ENCODE results near the gene CRYBB1. TPM values are rescaled to one million over a fixed set of nuclear protein-coding genes. Genes with fewer than 3 reads are reported as not detected.
"Not testable (repeated sequence)": the region's sequence is repeated elsewhere in the genome, so short reads cannot be mapped to it uniquely, and the experiment has no call there.

CRYBB1 gene
- total and polyA plus RNA-seq, 2 experiments from 2014 or later = not detected

- Histone ChIP-seq H3K27ac (no peak overlapping the region), H3K9me2 (replicated peaks; ENCODE audit: insufficient read depth) (no peaks in the 10 kb centered on the region), H3K27me3 (peaks cover 22% of the 10 kb centered on the region), H3K79me2 (no peaks in the 10 kb centered on the region), H3K4me2 (no peak overlapping the region), H2AFZ (no peak overlapping the region), H3K4me3 (no peak overlapping the region), H3K4me1 (ENCODE audit: insufficient read depth) (no peaks in the 10 kb centered on the region), H3K9me3 (ENCODE audit: low read depth) (no peaks in the 10 kb centered on the region), H3K36me3 (replicated peaks; ENCODE audit: insufficient read depth, low read depth) (no peaks in the 10 kb centered on the region), H4K20me1 (ENCODE audit: insufficient read depth, poor library complexity, severe bottlenecking) (no peaks in the 10 kb centered on the region)
- DNase-seq (ENCODE audit: low spot score) = no peak
- WGBS (ENCODE audit: low lambda C conversion rate, missing lambda C conversion rate) = 41% methylated on average over 14 of the region's 14 CpGs
- no peak for TF ChIP-seq EZH2phosphoT487 (IDR thresholded peaks at IDR 0.05; ENCODE audit: low read depth, severe bottlenecking, unreplicated experiment)
- TF ChIP-seq, protein P1, sequence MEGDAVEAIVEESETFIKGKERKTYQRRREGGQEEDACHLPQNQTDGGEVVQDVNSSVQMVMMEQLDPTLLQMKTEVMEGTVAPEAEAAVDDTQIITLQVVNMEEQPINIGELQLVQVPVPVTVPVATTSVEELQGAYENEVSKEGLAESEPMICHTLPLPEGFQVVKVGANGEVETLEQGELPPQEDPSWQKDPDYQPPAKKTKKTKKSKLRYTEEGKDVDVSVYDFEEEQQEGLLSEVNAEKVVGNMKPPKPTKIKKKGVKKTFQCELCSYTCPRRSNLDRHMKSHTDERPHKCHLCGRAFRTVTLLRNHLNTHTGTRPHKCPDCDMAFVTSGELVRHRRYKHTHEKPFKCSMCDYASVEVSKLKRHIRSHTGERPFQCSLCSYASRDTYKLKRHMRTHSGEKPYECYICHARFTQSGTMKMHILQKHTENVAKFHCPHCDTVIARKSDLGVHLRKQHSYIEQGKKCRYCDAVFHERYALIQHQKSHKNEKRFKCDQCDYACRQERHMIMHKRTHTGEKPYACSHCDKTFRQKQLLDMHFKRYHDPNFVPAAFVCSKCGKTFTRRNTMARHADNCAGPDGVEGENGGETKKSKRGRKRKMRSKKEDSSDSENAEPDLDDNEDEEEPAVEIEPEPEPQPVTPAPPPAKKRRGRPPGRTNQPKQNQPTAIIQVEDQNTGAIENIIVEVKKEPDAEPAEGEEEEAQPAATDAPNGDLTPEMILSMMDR (IDR thresholded peaks at IDR 0.05; ENCODE audit: poor library complexity) = no peak
Observed at GRCh38 chr22:26614322-26614721, 3.5 kb downstream of the CRYBB1 start.

DNA sequence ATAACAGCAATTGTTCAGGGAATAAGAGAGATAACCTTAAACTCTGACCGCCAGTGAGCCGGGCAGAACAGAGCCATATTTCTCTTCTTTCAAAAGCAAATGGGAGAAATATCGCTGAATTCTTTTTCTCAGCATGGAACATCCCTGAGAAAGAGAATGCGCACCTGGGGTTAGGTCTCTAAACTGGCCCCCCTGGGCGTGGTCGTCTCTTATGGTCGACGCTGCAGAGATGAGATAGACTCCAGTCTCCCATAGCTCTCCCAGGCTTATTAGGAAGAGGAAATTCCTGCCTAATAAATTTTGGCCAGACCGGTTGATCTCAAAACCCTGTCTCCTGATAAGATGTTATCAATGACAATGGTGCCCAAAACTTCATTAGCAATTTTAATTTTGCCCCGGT lies 4.1 kb downstream of the CRYBB1 start:
- not testable (repeated sequence) for H2AFZ ChIP-seq; H3K4me2 ChIP-seq; H3K4me1 ChIP-seq (ENCODE audit: insufficient read depth); H3K27ac ChIP-seq; DNase-seq (ENCODE audit: low spot score); H3K9me3 ChIP-seq (ENCODE audit: low read depth); H3K9me2 ChIP-seq (replicated peaks; ENCODE audit: insufficient read depth); H3K79me2 ChIP-seq; H3K36me3 ChIP-seq (replicated peaks; ENCODE audit: insufficient read depth, low read depth); H3K4me3 ChIP-seq; H4K20me1 ChIP-seq (ENCODE audit: insufficient read depth, poor library complexity, severe bottlenecking)
- WGBS (ENCODE audit: low lambda C conversion rate, missing lambda C conversion rate) = 15% methylated on average over 10 of the region's 10 CpGs
- peaks cover 24% of the 10 kb centered on the region for H3K27me3 ChIP-seq

- Histone ChIP-seq H2AFZ (no peak overlapping the region), H3K4me3 (no peak overlapping the region), H3K27ac (no peak overlapping the region), H3K27me3 (peaks cover 33% of the 10 kb centered on the region), H3K9me2 (replicated peaks; ENCODE audit: insufficient read depth) (no peaks in the 10 kb centered on the region), H3K4me2 (no peak overlapping the region), H3K79me2 (no peaks in the 10 kb centered on the region), H3K36me3 (replicated peaks; ENCODE audit: insufficient read depth, low read depth) (no peaks in the 10 kb centered on the region), H3K9me3 (ENCODE audit: low read depth) (no peaks in the 10 kb centered on the region), H3K4me1 (ENCODE audit: insufficient read depth) (no peaks in the 10 kb centered on the region), H4K20me1 (ENCODE audit: insufficient read depth, poor library complexity, severe bottlenecking) (no peaks in the 10 kb centered on the region)
- WGBS (ENCODE audit: low lambda C conversion rate, missing lambda C conversion rate) = 91% methylated on average over 4 of the region's 4 CpGs
- TF ChIP-seq EZH2phosphoT487 (IDR thresholded peaks at IDR 0.05; ENCODE audit: low read depth, severe bottlenecking, unreplicated experiment) (no peak), EZH2 (IDR thresholded peaks at IDR 0.05; ENCODE audit: borderline replicate concordance) (no peak)
- TF ChIP-seq, protein P1 (IDR thresholded peaks at IDR 0.05; ENCODE audit: poor library complexity) = no peak
- no peak for DNase-seq (ENCODE audit: low spot score)
Observed at GRCh38 chr22:26612652-26613051, 5.2 kb downstream of the CRYBB1 start.

- TF ChIP-seq, protein P1 (IDR thresholded peaks at IDR 0.05; ENCODE audit: poor library complexity) = no peak
- no peak for TF ChIP-seq EZH2 (IDR thresholded peaks at IDR 0.05; ENCODE audit: borderline replicate concordance)
- TF ChIP-seq EZH2phosphoT487 (IDR thresholded peaks at IDR 0.05; ENCODE audit: low read depth, severe bottlenecking, unreplicated experiment) = no peak
- no peaks in the 10 kb centered on the region for H3K9me3 ChIP-seq (ENCODE audit: low read depth)
- no peak overlapping the region for H3K4me2 ChIP-seq
Observed at GRCh38 chr22:26610996-26611395, 6.8 kb downstream of the CRYBB1 start.

More at GRCh38 chr22:26610996-26611395, 6.8 kb downstream of the CRYBB1 start:
- H4K20me1 ChIP-seq (ENCODE audit: insufficient read depth, poor library complexity, severe bottlenecking) = no peaks in the 10 kb centered on the region
- H3K4me1 ChIP-seq (ENCODE audit: insufficient read depth) = no peaks in the 10 kb centered on the region
- H3K27me3 ChIP-seq = peaks cover 33% of the 10 kb centered on the region
- no peak overlapping the region for H3K27ac ChIP-seq
- no peak overlapping the region for H2AFZ ChIP-seq
- H3K36me3 ChIP-seq (replicated peaks; ENCODE audit: insufficient read depth, low read depth) = no peaks in the 10 kb centered on the region
- DNase-seq (ENCODE audit: low spot score) = no peak
- no peaks in the 10 kb centered on the region for H3K79me2 ChIP-seq
- H3K4me3 ChIP-seq = no peak overlapping the region
- no peaks in the 10 kb centered on the region for H3K9me2 ChIP-seq (replicated peaks; ENCODE audit: insufficient read depth)
- WGBS (ENCODE audit: low lambda C conversion rate, missing lambda C conversion rate) = 79% methylated on average over 2 of the region's 2 CpGs

All from hepatocyte (in vitro differentiated cells).